Measurements from ENCODE around the gene TOMM40.

The TOMM40 gene

GRCh38 chr19:44848036-44848811 is 42.8 kb upstream of the TOMM40 start:
- TF ChIP-seq CTCF (IDR thresholded peaks at IDR 0.05; ENCODE audit: insufficient read depth, low read depth, low read length, missing control alignments): no peak
- peak; percentile 58 for DNase-seq (ENCODE audit: low read depth)
- H3K4me3 ChIP-seq (ENCODE audit: low read length): peak overlapping the region; percentile 95

- no peak overlapping the region for H3K4me3 ChIP-seq (ENCODE audit: low read length)
- TF ChIP-seq CTCF (IDR thresholded peaks at IDR 0.05; ENCODE audit: insufficient read depth, low read depth, low read length, missing control alignments): no peak
- DNase-seq (ENCODE audit: low read depth): no peak
These were observed 42.1 kb upstream of the TOMM40 start for GRCh38 chr19:44848812-44849447.

GRCh38 chr19:44850641-44851109 is 40.4 kb upstream of the TOMM40 start:
- no peak for DNase-seq (ENCODE audit: low read depth)
- TF ChIP-seq CTCF (IDR thresholded peaks at IDR 0.05; ENCODE audit: insufficient read depth, low read depth, low read length, missing control alignments): no peak
- H3K4me3 ChIP-seq (ENCODE audit: low read length): no peak overlapping the region

GRCh38 chr19:44851427-44851826 is 39.6 kb upstream of the TOMM40 start:
- TF ChIP-seq CTCF (IDR thresholded peaks at IDR 0.05; ENCODE audit: insufficient read depth, low read depth, low read length, missing control alignments): no peak
- no peak overlapping the region for H3K4me3 ChIP-seq (ENCODE audit: low read length)
- no peak for DNase-seq (ENCODE audit: low read depth)

GRCh38 chr19:44855606-44856005 is 35.4 kb upstream of the TOMM40 start:
- DNase-seq (ENCODE audit: low read depth): no peak
- no peak for TF ChIP-seq CTCF (IDR thresholded peaks at IDR 0.05; ENCODE audit: insufficient read depth, low read depth, low read length, missing control alignments)
- no peak overlapping the region for H3K4me3 ChIP-seq (ENCODE audit: low read length)

- H3K4me3 ChIP-seq (ENCODE audit: low read length): no peak overlapping the region
- DNase-seq (ENCODE audit: low read depth): no peak
- no peak for TF ChIP-seq CTCF (IDR thresholded peaks at IDR 0.05; ENCODE audit: insufficient read depth, low read depth, low read length, missing control alignments)
These were observed 34.5 kb upstream of the TOMM40 start for GRCh38 chr19:44856421-44857083.

All from epithelial cell of esophagus (primary cell).